Effector memory CD4-positive, alpha-beta T cell (primary cell): Measurements from ENCODE around the gene DNTT.

Source experiments
- DNase-seq, 3 donors: peaks; one replicate each; pipeline ENCODE4 v3.0.0-alpha.2; 2020
- H3K27ac ChIP-seq: 2 replicates; pipeline ENCODE4 v1.7.0; 2013; ENCODE audit warnings: mild to moderate bottlenecking, low read length, moderate library complexity; ENCODE audit not compliant: insufficient read depth, poor library complexity, severe bottlenecking
- H3K27me3 ChIP-seq: replicated peaks from 2 replicates; pipeline ENCODE4 v1.7.0; 2013; ENCODE audit warnings: mild to moderate bottlenecking, low read length; ENCODE audit not compliant: insufficient read depth, control insufficient read depth, poor library complexity, severe bottlenecking
- H3K36me3 ChIP-seq: 2 replicates; pipeline ENCODE4 v1.7.0; 2013; ENCODE audit warnings: mild to moderate bottlenecking, low read length, moderate library complexity; ENCODE audit not compliant: control insufficient read depth, insufficient read depth
- H3K4me1 ChIP-seq: 2 replicates; pipeline ENCODE4 v1.7.0; 2013; ENCODE audit warnings: low read length, mild to moderate bottlenecking; ENCODE audit not compliant: control insufficient read depth, insufficient read depth, poor library complexity, severe bottlenecking
- H3K4me3 ChIP-seq: 2 replicates; pipeline ENCODE4 v1.7.0; 2013; ENCODE audit warnings: low read length, low read depth, mild to moderate bottlenecking; ENCODE audit not compliant: insufficient read depth, poor library complexity, severe bottlenecking
- H3K9me3 ChIP-seq: 2 replicates; pipeline ENCODE4 v1.7.0; 2013; ENCODE audit warnings: mild to moderate bottlenecking, low read length, moderate library complexity; ENCODE audit not compliant: control insufficient read depth

DNTT gene

GRCh38 chr10:96387161-96387560 is 82.9 kb downstream of the DNTT start:
- no peaks in the 10 kb centered on the region for H3K9me3 ChIP-seq
- H3K27ac ChIP-seq, result no peak overlapping the region
- DNase-seq, result no peak
- H3K4me1 ChIP-seq, result no peaks in the 10 kb centered on the region
- H3K36me3 ChIP-seq, result no peaks in the 10 kb centered on the region
- H3K27me3 ChIP-seq, result no peaks in the 10 kb centered on the region
- H3K4me3 ChIP-seq, result no peak overlapping the region

- Histone ChIP-seq H3K4me3 (no peak overlapping the region), H3K36me3 (no peaks in the 10 kb centered on the region), H3K27me3 (no peaks in the 10 kb centered on the region), H3K4me1 (no peaks in the 10 kb centered on the region), H3K9me3 (no peaks in the 10 kb centered on the region), H3K27ac (no peak overlapping the region)
- DNase-seq, result no peak
These were observed 83.4 kb downstream of the DNTT start for GRCh38 chr10:96387601-96388000.
